ENCODE data around the gene UNKL.

UNKL gene

DNA sequence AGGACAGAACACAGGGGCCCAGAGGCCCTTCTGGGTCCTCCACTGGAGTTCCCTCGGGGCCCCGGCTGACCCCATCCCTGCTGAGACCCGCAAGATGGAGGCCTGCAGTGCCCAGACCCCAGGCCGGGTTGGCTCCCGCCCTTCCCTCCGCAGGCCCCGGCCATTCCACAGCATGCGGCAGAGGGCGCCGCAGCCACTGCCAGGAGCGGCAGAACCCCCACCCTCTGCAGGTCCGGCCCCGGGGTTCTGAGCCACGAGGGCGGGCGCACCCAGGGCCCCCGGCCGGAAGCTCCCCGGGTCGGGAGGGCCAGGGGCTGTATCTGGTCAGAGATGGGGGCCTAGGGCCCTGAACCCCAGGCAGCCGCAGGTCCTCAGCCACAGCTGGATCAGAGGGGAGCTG, 14.0 kb upstream of the UNKL start:
- no peaks in the 10 kb centered on the region for H3K36me3 ChIP-seq (ENCODE audit: insufficient read depth, low read length)
- no peaks in the 10 kb centered on the region for H3K9me3 ChIP-seq (ENCODE audit: low read length)
- H3K27ac ChIP-seq (ENCODE audit: low read depth, low read length): no peak overlapping the region
- peak overlapping the region in 1 of 2 donors; percentile 9 for H3K4me3 ChIP-seq (ENCODE audit: low read depth in 1 of 2, low read length in 2 of 2)
- H3K27me3 ChIP-seq (ENCODE audit: control insufficient read depth in 1 of 2, insufficient read depth in 2 of 2, low read length in 2 of 2): no peaks in the 10 kb centered on the region
- H3K4me1 ChIP-seq (ENCODE audit: insufficient read depth, low read length): no peaks in the 10 kb centered on the region
- H3K9ac ChIP-seq (ENCODE audit: low read length): no peak overlapping the region

DNA sequence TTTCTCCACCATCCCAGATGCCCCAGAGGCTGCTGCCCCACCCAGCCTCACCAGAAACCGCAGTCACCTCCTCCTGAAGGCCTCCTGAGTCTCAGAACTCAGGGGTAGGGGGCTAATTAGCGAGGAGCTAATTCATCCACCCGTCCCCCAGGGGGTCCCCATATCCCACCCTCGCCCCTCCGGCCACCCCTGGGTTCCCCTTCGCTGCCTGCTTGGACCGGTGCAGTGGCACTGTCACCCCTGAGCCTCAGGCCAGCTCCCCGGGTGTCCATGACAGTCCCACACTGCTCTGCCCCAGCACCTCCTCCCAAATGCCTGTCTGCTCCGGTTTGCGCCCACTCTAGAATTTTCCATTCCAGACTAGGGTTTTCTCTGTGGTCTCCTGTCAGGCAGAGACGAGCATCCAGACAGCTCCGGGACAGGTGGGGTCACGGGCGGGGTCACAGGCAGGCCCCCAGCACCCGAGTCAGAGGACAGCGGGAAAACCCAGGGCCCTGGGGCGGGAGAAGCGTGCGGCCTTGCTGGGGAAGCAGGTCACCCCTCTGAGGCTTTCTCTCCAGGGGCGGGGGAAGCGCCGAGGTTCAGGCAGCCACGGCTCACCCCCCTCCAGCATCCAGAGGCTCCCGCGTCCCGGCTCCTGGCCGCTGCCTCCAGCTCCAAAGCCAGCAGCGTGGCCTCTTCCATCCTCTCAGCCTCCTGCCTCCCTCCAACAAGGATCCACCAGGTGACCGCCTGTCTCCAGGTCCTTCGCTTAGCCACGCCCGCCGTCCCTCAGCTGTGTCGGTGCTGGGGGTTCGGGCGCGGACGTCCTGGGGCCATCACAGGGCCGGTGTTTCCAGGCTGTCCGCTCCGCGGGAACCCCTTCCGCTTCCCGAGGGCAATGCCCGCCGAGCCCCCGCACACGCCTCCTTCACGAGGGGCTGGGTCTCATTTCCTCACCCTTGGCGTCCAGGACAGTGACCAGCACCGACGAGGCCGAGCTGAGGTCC, 13.3 kb upstream of the UNKL start:
- Histone ChIP-seq H3K27me3 (ENCODE audit: control insufficient read depth in 1 of 2, insufficient read depth in 2 of 2, low read length in 2 of 2) (no peaks in the 10 kb centered on the region), H3K9ac (ENCODE audit: low read length) (no peak overlapping the region), H3K27ac (ENCODE audit: low read depth, low read length) (no peak overlapping the region), H3K9me3 (ENCODE audit: low read length) (no peaks in the 10 kb centered on the region), H3K4me3 (ENCODE audit: low read depth in 1 of 2, low read length in 2 of 2) (no peak overlapping the region), H3K4me1 (ENCODE audit: insufficient read depth, low read length) (no peaks in the 10 kb centered on the region), H3K36me3 (ENCODE audit: insufficient read depth, low read length) (no peaks in the 10 kb centered on the region)

DNA sequence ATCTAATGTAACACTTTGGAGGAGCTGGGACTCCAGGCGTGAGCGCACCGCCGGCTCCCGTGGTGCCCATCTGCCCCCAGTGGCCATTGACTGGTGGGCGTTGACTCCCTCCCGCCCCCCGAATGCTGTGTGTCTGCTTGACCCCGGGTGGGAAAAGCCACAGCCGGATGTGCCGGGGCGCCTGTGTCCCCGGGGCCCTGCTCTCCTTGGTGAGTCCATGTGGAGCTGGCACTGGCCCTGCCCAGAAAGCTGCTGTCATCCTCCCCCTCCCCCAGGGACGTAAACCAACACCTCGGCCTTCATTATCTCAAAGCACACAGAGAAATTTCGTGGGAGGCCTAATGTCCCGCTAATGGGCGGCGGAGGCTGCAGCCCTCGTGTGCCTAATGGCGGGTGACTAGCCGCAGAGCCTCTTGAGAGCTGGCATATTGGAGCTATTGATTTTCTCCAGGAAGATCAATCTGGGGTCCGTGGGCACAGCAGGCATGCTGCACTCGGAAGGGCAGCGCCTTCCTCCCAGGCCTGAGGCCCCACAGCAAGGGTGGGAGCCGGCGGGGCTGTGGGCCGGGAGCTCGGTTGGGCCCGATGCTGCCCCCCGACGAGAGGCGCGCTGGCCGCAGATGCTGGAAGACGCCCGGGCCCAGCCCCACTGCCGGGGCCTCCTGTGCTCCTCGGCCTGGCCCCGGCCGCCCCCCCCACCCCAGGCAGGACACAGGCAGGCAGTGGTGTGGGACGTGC, 12.4 kb upstream of the UNKL start:
- peaks cover 4% of the 10 kb centered on the region for H3K4me1 ChIP-seq (ENCODE audit: insufficient read depth, low read length)
- H3K27ac ChIP-seq (ENCODE audit: low read depth, low read length): no peak overlapping the region
- H3K9me3 ChIP-seq (ENCODE audit: low read length): no peaks in the 10 kb centered on the region
- no peak overlapping the region for H3K4me3 ChIP-seq (ENCODE audit: low read depth in 1 of 2, low read length in 2 of 2)
- no peaks in the 10 kb centered on the region for H3K27me3 ChIP-seq (ENCODE audit: control insufficient read depth in 1 of 2, insufficient read depth in 2 of 2, low read length in 2 of 2)
- no peak overlapping the region for H3K9ac ChIP-seq (ENCODE audit: low read length)
- H3K36me3 ChIP-seq (ENCODE audit: insufficient read depth, low read length): no peaks in the 10 kb centered on the region

DNA sequence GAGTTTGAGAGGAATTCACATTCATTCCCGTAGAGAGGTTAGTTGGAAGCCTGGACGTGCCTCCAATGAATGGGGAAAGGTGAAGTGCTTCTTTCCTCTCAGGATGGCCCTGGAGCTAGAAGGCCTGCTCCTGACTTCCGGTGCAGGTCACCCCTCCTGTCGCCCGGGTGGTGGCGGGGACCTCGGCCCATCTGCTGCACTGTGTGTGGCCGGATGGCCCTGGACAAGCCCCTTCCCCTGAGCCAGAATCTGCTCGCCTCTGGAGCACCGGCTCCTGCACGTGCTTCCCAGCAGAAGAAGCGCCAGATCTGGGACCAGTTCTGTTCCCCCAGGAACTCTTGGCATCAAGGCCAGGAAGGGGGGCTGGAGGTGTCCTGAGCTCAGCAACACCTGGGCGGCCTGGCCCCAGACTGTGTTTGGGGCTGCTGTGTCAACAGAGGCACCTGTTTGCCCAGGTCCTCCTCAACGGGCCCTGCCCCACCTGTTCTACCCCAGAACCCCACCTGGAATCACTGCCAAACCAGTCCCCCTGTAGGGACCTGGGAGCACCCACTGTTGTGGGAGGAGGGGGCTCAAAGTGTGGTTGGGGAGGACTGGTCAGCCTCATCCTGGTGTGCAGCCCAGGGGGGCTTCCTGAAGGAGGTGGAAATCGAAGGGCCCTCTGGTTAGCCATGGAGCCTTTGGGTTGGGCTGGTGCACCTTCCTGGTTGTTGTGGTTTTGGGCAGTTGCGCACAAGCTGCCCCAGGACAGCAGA, 11.3 kb upstream of the UNKL start:
- peaks cover 6% of the 10 kb centered on the region for H3K4me1 ChIP-seq (ENCODE audit: insufficient read depth, low read length)
- H3K4me3 ChIP-seq (ENCODE audit: low read depth in 1 of 2, low read length in 2 of 2): no peak overlapping the region
- no peaks in the 10 kb centered on the region for H3K27me3 ChIP-seq (ENCODE audit: control insufficient read depth in 1 of 2, insufficient read depth in 2 of 2, low read length in 2 of 2)
- no peaks in the 10 kb centered on the region for H3K9me3 ChIP-seq (ENCODE audit: low read length)
- no peak overlapping the region for H3K27ac ChIP-seq (ENCODE audit: low read depth, low read length)
- no peaks in the 10 kb centered on the region for H3K36me3 ChIP-seq (ENCODE audit: insufficient read depth, low read length)
- no peak overlapping the region for H3K9ac ChIP-seq (ENCODE audit: low read length)

DNA sequence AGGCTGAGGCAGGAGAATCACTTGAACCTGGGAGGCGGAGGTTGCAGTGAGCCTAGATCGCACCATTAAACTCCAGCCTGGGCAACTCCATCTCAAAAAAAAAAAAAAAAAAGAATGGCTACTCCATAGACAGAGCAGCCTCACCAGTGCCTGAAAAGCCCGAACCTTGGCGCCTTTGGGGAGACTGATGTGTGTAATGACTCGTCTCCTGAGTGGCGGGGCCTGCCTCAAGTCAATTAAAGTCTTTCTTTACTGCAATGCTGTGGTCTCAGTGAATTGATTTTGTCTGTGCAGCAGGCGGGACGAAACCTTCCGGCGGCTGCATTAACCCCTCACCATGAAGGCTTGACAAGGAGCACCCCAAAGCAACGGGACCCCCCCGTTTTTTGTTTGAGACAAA, 9.5 kb upstream of the UNKL start:
- no peak overlapping the region for H3K9ac ChIP-seq (ENCODE audit: low read length)

DNA sequence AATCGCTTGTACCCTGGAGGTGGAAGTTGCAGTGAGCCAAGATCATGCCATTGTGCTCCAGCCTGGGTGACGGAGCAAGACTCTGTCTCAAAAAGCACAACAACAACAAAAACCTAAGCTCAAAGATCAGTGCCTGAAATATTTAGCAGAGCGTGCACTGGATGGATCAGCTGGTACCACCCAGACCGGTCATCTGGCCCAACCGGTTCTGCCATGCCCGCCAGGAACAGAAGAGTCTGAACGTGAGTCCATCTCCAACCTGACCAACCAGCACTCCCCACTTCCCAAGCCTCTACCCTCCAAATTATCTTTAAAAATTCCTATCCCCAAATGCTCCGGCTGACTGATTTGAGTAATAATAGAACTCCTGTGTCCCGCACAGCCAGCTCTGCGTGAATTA, 7.6 kb upstream of the UNKL start:
- Histone ChIP-seq H3K36me3 (ENCODE audit: insufficient read depth, low read length) (no peaks in the 10 kb centered on the region), H3K9me3 (ENCODE audit: low read length) (no peaks in the 10 kb centered on the region), H3K27me3 (ENCODE audit: control insufficient read depth in 1 of 2, insufficient read depth in 2 of 2, low read length in 2 of 2) (no peaks in the 10 kb centered on the region), H3K4me1 (ENCODE audit: insufficient read depth, low read length) (peaks cover 13% of the 10 kb centered on the region), H3K27ac (ENCODE audit: low read depth, low read length) (peak overlapping the region; percentile 98), H3K9ac (ENCODE audit: low read length) (no peak overlapping the region), H3K4me3 (ENCODE audit: low read depth in 1 of 2, low read length in 2 of 2) (no peak overlapping the region)

More for the DNA sequence above, 9.5 kb upstream of the UNKL start:
- Histone ChIP-seq H3K4me1 (ENCODE audit: insufficient read depth, low read length) (peaks cover 13% of the 10 kb centered on the region), H3K27me3 (ENCODE audit: control insufficient read depth in 1 of 2, insufficient read depth in 2 of 2, low read length in 2 of 2) (no peaks in the 10 kb centered on the region), H3K9me3 (ENCODE audit: low read length) (no peaks in the 10 kb centered on the region), H3K36me3 (ENCODE audit: insufficient read depth, low read length) (no peaks in the 10 kb centered on the region), H3K4me3 (ENCODE audit: low read depth in 1 of 2, low read length in 2 of 2) (no peak overlapping the region), H3K27ac (ENCODE audit: low read depth, low read length) (no peak overlapping the region)

DNA sequence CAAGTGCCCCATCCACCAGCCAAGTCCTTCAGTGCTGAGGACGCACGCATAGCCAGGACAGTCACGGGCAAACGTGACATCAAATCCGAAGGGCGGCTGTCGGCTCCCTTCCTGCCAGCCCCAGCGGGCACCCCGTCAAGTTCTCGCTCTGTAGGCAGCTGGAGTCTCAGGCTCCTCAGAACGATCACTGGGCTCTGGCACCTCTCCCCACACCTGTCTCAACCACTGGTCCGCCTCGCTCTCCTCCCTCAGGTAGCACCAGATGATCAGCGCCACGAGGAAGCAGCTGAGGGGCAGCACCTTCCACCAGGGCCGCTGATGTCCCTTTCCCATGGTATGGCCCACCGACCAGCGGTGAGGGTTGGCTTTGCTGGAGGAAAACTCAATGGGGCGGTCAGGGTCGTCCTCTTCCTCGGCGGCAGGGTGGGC, 5.6 kb upstream of the UNKL start:
- Histone ChIP-seq H3K27me3 (ENCODE audit: control insufficient read depth in 1 of 2, insufficient read depth in 2 of 2, low read length in 2 of 2) (no peaks in the 10 kb centered on the region), H3K27ac (ENCODE audit: low read depth, low read length) (peak overlapping the region; percentile 98), H3K9ac (ENCODE audit: low read length) (peak overlapping the region; percentile 88), H3K4me3 (ENCODE audit: low read depth in 1 of 2, low read length in 2 of 2) (peak overlapping the region; percentile 67 to 89), H3K36me3 (ENCODE audit: insufficient read depth, low read length) (no peaks in the 10 kb centered on the region), H3K9me3 (ENCODE audit: low read length) (no peaks in the 10 kb centered on the region), H3K4me1 (ENCODE audit: insufficient read depth, low read length) (peaks cover 13% of the 10 kb centered on the region)

DNA sequence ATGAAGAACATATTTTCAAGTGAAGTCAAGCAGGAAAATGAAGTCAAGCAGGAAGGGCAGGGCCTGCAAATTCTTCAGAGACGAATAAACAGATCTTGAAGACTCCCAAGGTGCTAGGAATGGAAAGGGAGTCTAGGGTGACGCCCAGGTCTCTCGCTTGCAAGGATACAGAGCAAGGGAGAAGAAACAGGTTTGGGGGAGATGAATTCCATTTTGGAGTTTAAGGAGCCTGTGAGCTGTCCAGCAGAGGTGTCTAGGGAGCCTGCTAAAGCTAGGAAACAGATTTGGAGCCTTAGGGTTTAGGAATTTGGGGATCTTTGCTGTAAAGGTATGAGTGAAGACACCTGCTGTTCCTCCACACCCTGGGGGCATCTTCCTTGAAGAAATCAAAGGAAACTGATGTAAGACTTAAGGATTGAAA, 2.0 kb upstream of the UNKL start:
- Histone ChIP-seq H3K36me3 (ENCODE audit: insufficient read depth, low read length) (peaks cover 5% of the 10 kb centered on the region), H3K27ac (ENCODE audit: low read depth, low read length) (no peak overlapping the region)

DNA sequence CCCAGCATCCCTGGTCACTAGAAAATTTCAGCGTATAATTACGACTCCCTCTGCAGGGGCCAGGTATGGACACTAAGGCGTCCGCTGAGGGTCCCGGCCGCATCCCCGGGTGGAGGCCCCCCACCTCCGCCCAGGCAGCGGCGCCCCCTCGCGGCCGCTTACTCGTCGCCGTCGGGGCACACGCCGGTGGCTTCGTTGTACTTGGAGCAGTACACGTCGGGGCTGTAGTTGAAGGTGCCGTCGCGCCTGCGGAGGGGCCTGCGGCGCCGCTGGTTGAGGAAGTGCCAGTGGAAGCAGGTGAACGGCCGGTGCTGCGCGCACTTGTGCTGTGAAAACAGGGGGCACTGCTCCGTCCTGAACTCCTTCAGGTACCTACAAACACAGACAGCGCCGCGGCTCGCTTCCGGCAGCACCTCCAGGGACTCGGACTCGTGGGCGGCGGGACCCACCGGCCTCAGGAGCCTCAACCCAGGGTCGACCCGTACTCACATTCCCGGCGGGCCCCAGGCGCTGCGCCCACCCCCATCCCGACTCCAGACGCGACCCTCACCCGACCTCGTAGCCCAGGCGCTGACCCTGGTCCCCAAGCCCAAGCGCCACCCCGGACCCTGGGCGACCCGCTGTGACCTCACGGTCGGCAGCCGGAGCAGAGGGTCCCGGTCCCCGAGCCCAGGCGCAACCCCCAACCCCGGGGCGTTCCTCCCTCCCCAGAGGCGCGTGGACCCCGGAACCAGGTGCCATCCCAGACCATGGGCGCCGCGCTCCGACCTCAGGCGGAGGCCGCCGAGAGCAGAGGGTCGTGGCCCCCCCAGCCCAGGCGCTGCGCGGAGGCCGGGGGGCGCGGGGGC, 596 bp downstream of the UNKL start:
- Histone ChIP-seq H3K9me3 (ENCODE audit: low read length) (no peaks in the 10 kb centered on the region), H3K27me3 (ENCODE audit: control insufficient read depth in 1 of 2, insufficient read depth in 2 of 2, low read length in 2 of 2) (no peaks in the 10 kb centered on the region)

More for the DNA sequence above, 2.0 kb upstream of the UNKL start:
- no peaks in the 10 kb centered on the region for H3K27me3 ChIP-seq (ENCODE audit: control insufficient read depth in 1 of 2, insufficient read depth in 2 of 2, low read length in 2 of 2)
- H3K9me3 ChIP-seq (ENCODE audit: low read length): no peaks in the 10 kb centered on the region
- H3K9ac ChIP-seq (ENCODE audit: low read length): no peak overlapping the region
- peaks cover 6% of the 10 kb centered on the region for H3K4me1 ChIP-seq (ENCODE audit: insufficient read depth, low read length)
- H3K4me3 ChIP-seq (ENCODE audit: low read depth in 1 of 2, low read length in 2 of 2): no peak overlapping the region

DNA sequence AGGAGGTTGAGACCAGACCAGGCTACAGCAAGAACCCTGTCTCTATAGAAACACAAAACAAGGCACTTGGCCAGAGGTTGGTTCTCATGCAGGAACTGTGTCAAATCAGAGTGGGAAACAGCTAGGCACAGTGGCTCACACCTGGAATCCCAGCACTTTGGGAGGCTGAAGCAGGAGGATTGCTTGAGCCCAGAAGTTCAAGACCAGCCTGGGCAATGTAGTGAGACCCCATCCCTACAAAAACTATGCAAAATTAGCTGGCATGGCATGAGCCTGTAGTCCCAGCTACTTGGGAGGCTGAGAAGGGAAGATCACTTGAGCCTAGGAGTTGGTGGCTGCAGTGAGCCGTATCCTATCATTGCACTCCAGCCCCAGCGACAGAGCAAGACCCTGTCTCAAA, 1.7 kb downstream of the UNKL start:
- Histone ChIP-seq H3K36me3 (ENCODE audit: insufficient read depth, low read length) (peaks cover 9% of the 10 kb centered on the region), H3K4me1 (ENCODE audit: insufficient read depth, low read length) (peaks cover 1% of the 10 kb centered on the region), H3K9ac (ENCODE audit: low read length) (no peak overlapping the region), H3K4me3 (ENCODE audit: low read depth in 1 of 2, low read length in 2 of 2) (no peak overlapping the region), H3K27me3 (ENCODE audit: control insufficient read depth in 1 of 2, insufficient read depth in 2 of 2, low read length in 2 of 2) (no peaks in the 10 kb centered on the region), H3K9me3 (ENCODE audit: low read length) (no peaks in the 10 kb centered on the region), H3K27ac (ENCODE audit: low read depth, low read length) (no peak overlapping the region)

More for the DNA sequence above, 596 bp downstream of the UNKL start:
- Histone ChIP-seq H3K4me3 (ENCODE audit: low read depth in 1 of 2, low read length in 2 of 2) (peak overlapping the region; percentile 33 to 54), H3K36me3 (ENCODE audit: insufficient read depth, low read length) (peaks cover 9% of the 10 kb centered on the region), H3K9ac (ENCODE audit: low read length) (no peak overlapping the region), H3K27ac (ENCODE audit: low read depth, low read length) (peak overlapping the region; percentile 75), H3K4me1 (ENCODE audit: insufficient read depth, low read length) (no peaks in the 10 kb centered on the region)
